SU-DHL-6 (cell line): ENCODE results near the gene RHEBL1.

ENCODE experiments used
- H2AFZ ChIP-seq: fragments of 200-600 bp; sonication (generic); 2 replicates; pipeline ENCODE4 v1.6.1; 2014; ENCODE audit warnings: low read depth, mild to moderate bottlenecking, moderate library complexity, mixed read lengths, antibody characterized with exemption, low read length; ENCODE audit not compliant: severe bottlenecking
- H3F3A ChIP-seq: fragments of 200-600 bp; shearing (Covaris generic); 2 replicates; pipeline ENCODE4 v1.6.0; 2016; ENCODE audit warnings: antibody characterized with exemption, mild to moderate bottlenecking; ENCODE audit not compliant: insufficient read depth
- H3K27ac ChIP-seq: fragments of 200-600 bp; sonication (generic); 2 replicates; pipeline ENCODE4 v1.5.1; 2016; ENCODE audit warnings: low read depth, mild to moderate bottlenecking, low read length, moderate library complexity, mixed read lengths
- H3K27me3 ChIP-seq: fragments of 200-600 bp; sonication (generic), shearing (Covaris generic); 2 replicates; pipeline ENCODE4 v1.6.0; 2014; ENCODE audit warnings: mild to moderate bottlenecking, low read length
- H3K36me3 ChIP-seq: fragments of 200-600 bp; sonication (generic); 2 replicates; pipeline ENCODE4 v1.6.1; 2014; ENCODE audit warnings: mild to moderate bottlenecking, low read length, mixed read lengths
- H3K4me2 ChIP-seq: fragments of 300-600, 200-600 bp; shearing (Covaris generic), sonication (generic); 2 replicates; pipeline ENCODE4 v1.6.0; 2014; ENCODE audit warnings: low read length, low read depth, mild to moderate bottlenecking; ENCODE audit not compliant: poor library complexity, severe bottlenecking
- H3K4me3 ChIP-seq: fragments of 200-600 bp; sonication (generic); 2 replicates; pipeline ENCODE4 v1.5.1; 2014; ENCODE audit warnings: antibody characterized with exemption, low read length, mild to moderate bottlenecking, mixed read lengths; ENCODE audit not compliant: insufficient read depth, poor library complexity, severe bottlenecking
- H3K79me2 ChIP-seq: fragments of 200-600 bp; sonication (generic); 2 replicates; pipeline ENCODE4 v1.6.1; 2014; ENCODE audit warnings: mild to moderate bottlenecking, low read length, moderate library complexity; ENCODE audit not compliant: insufficient read depth
- H3K9ac ChIP-seq: fragments of 200-600 bp; sonication (generic); 2 replicates; pipeline ENCODE4 v1.7.0; 2014; ENCODE audit warnings: mild to moderate bottlenecking, low read length
- H3K9me2 ChIP-seq: fragments of 200-600 bp; sonication (generic); replicated peaks from 2 replicates; pipeline ENCODE4 v1.6.1; 2014; ENCODE audit warnings: low read length; ENCODE audit not compliant: insufficient read depth
- H3K9me3 ChIP-seq: fragments of 200-600 bp; sonication (generic); 2 replicates; pipeline ENCODE4 v1.6.1; 2014; ENCODE audit warnings: low read length, mixed read lengths; ENCODE audit not compliant: insufficient read depth
- H4K20me1 ChIP-seq: fragments of 200-600 bp; sonication (generic); 2 replicates; pipeline ENCODE4 v1.6.1; 2014; ENCODE audit warnings: low read depth, mild to moderate bottlenecking, antibody characterized with exemption, low read length, moderate library complexity, mixed read lengths
- EZH2phosphoT487 ChIP-seq: fragments of 200-600 bp; sonication (generic), shearing (Covaris generic); conservative IDR thresholded peaks from 2 replicates; pipeline ENCODE4 v1.6.1; 2018; ENCODE audit warnings: mild to moderate bottlenecking, antibody characterized with exemption, low read length, moderate library complexity, mixed read lengths
- TF ChIP-seq, protein P1 (sequence below): fragments of 200-600 bp; sonication (generic); IDR thresholded peaks from one replicate; pipeline ENCODE4 v1.5.1; 2017; ENCODE audit warnings: antibody characterized with exemption, mild to moderate bottlenecking, low read length, moderate library complexity; ENCODE audit not compliant: insufficient read depth, poor library complexity, severe bottlenecking

RHEBL1 gene

DNA sequence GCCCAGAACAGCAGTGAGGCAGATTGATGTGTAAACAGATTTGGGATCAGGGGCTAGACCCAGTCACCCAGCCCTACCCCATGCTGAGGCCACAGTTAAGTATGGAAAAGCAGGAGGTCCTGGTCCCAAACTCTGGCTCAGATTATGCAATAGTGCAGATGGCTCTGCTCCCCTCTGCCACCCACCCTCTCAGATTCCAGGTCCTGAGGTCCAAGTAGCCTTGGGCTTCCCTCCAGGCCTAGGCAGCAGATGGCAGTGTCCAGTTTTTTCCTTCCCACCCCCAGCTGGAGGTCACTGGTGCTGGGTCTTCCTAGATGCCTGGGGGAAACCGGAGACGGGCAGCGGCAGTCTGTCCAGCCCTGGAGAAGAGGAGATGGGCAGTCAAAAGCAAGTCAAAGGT, 27.6 kb upstream of the RHEBL1 start:
- H4K20me1 ChIP-seq: no peaks in the 10 kb centered on the region
- no peak for TF ChIP-seq EZH2phosphoT487
- TF ChIP-seq, protein P1, sequence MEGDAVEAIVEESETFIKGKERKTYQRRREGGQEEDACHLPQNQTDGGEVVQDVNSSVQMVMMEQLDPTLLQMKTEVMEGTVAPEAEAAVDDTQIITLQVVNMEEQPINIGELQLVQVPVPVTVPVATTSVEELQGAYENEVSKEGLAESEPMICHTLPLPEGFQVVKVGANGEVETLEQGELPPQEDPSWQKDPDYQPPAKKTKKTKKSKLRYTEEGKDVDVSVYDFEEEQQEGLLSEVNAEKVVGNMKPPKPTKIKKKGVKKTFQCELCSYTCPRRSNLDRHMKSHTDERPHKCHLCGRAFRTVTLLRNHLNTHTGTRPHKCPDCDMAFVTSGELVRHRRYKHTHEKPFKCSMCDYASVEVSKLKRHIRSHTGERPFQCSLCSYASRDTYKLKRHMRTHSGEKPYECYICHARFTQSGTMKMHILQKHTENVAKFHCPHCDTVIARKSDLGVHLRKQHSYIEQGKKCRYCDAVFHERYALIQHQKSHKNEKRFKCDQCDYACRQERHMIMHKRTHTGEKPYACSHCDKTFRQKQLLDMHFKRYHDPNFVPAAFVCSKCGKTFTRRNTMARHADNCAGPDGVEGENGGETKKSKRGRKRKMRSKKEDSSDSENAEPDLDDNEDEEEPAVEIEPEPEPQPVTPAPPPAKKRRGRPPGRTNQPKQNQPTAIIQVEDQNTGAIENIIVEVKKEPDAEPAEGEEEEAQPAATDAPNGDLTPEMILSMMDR: no peak
- H3K9ac ChIP-seq: no peak overlapping the region
- H2AFZ ChIP-seq: no peak overlapping the region
- H3F3A ChIP-seq: no peaks in the 10 kb centered on the region
- no peaks in the 10 kb centered on the region for H3K79me2 ChIP-seq
- H3K9me3 ChIP-seq: no peaks in the 10 kb centered on the region
- H3K9me2 ChIP-seq: no peaks in the 10 kb centered on the region
- H3K4me2 ChIP-seq: no peak overlapping the region
- H3K27ac ChIP-seq: no peak overlapping the region
- no peaks in the 10 kb centered on the region for H3K27me3 ChIP-seq
- H3K4me3 ChIP-seq: no peak overlapping the region
- no peaks in the 10 kb centered on the region for H3K36me3 ChIP-seq

- no peak overlapping the region for H2AFZ ChIP-seq
- no peaks in the 10 kb centered on the region for H3K27me3 ChIP-seq
These were observed 25.2 kb upstream of the RHEBL1 start for GRCh38 chr12:49094975-49095365.

DNA sequence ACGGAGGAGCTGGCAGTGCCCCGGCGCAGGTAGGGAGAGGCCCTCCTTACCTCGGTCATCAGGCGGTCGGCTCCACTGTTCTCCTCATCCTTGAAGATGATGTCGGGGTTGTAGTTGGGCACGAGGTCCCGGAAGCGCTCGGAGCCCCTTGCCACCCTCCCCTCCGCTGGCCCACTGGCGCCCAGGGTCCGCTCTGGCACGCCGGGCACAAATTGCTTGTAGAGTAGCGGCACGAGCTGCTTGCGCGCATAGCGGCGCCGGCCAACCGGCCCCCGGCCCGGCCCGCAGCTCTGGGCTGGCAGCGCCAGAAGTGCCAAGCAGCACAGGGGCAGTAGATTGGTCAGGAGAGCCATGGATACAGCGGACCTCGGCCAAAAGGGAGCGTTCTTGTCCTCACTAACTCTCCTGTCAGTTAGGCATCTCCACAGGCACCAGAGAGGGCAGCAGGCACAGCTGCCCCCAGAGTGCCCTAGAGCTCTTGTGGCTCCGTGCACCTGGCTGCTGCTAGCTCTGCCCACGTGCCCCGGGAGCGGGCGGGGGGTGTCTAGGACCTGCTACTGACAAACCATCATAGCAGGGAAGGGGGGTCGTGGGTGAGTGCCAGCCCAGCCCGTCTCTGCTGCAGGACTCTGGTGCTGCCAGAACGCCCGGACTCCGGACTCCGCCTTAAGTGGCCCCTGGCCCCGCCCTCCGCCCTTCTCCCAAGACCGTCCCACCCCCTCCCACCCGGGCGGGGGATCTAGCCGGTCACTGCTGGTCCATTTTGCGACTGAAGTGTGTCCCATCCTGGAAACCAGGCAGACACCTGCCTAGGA, 24.6 kb upstream of the RHEBL1 start, which contains the start of gene DHH:
Gene DHH (minus strand): TSS at position 642 of the 815 bp plus-strand sequence. CDS start 289 bp downstream, at position 353.
- H4K20me1 ChIP-seq: no peaks in the 10 kb centered on the region
- H3K4me2 ChIP-seq: no peak within 1 kb of the TSS

More at GRCh38 chr12:49094975-49095365, 25.2 kb upstream of the RHEBL1 start:
- no peaks in the 10 kb centered on the region for H3K9me3 ChIP-seq
- TF ChIP-seq, protein P1: no peak
- H3K27ac ChIP-seq: no peak overlapping the region
- no peaks in the 10 kb centered on the region for H4K20me1 ChIP-seq
- no peaks in the 10 kb centered on the region for H3K9me2 ChIP-seq
- H3K4me2 ChIP-seq: no peak overlapping the region
- no peak overlapping the region for H3K4me3 ChIP-seq
- no peaks in the 10 kb centered on the region for H3K79me2 ChIP-seq
- no peaks in the 10 kb centered on the region for H3K36me3 ChIP-seq
- H3K9ac ChIP-seq: no peak overlapping the region
- no peaks in the 10 kb centered on the region for H3F3A ChIP-seq

More for the DNA sequence above, 24.6 kb upstream of the RHEBL1 start, which contains the start of gene DHH:
- Histone ChIP-seq H3K9me3 (no peaks in the 10 kb centered on the region), H3K27me3 (no peaks in the 10 kb centered on the region), H3K27ac (no peak within 1 kb of the TSS), H3K4me3 (no peak within 1 kb of the TSS), H3K9me2 (no peaks in the 10 kb centered on the region), H3F3A (no peaks in the 10 kb centered on the region), H2AFZ (no peak within 1 kb of the TSS), H3K36me3 (no peaks in the 10 kb centered on the region), H3K9ac (no peak within 1 kb of the TSS), H3K79me2 (no peaks in the 10 kb centered on the region)
- TF ChIP-seq, protein P1: no peak
